Tongue (tissue), 2 donors: ENCODE results near the gene SMYD4. TPM values are rescaled to one million over a fixed set of nuclear protein-coding genes. Genes with fewer than 3 reads are reported as not detected.
"Not testable (repeated sequence)": the region's sequence is repeated elsewhere in the genome, so short reads cannot be mapped to it uniquely, and the experiment has no call there.

ENCODE experiments used
- DNase-seq: peaks from one replicate; pipeline ENCODE4 v3.0.0-alpha.2; 2015
- total RNA-seq: library from RNA; depleted of rRNA; stranded (reverse); fragments of >200 nt; gene quantifications from one replicate; pipeline ENCODE4 v1.2.3, GENCODE V29; 2014

SMYD4 gene
- total RNA-seq, 1 donor from 2014 or later = 16.1 TPM

- DNase-seq = no peak
Observed at GRCh38 chr17:1783271-1783670, 46.4 kb downstream of the SMYD4 start.

- DNase-seq = no peak
Observed at GRCh38 chr17:1782171-1782567, 47.5 kb downstream of the SMYD4 start.

- DNase-seq = peak; percentile 90
Observed at GRCh38 chr17:1779571-1780131, 50.1 kb downstream of the SMYD4 start.

- no peak for DNase-seq
Observed at GRCh38 chr17:1776857-1777256, 52.8 kb downstream of the SMYD4 start.

GRCh38 chr17:1776328-1776727 is 53.4 kb downstream of the SMYD4 start:
- DNase-seq = no peak

GRCh38 chr17:1774390-1775176 is 55.1 kb downstream of the SMYD4 start:
- DNase-seq = no peak

- no peak for DNase-seq
Observed at GRCh38 chr17:1773696-1774181, 56.0 kb downstream of the SMYD4 start.

GRCh38 chr17:1773000-1773695 is 56.6 kb downstream of the SMYD4 start:
- not testable (repeated sequence) for DNase-seq

- peak; percentile 74 for DNase-seq
Observed at GRCh38 chr17:1769822-1770477, 59.8 kb downstream of the SMYD4 start.

- peak; percentile 47 for DNase-seq
Observed at GRCh38 chr17:1767358-1767757, 62.3 kb downstream of the SMYD4 start.

GRCh38 chr17:1766382-1767135 is 63.1 kb downstream of the SMYD4 start:
- peak; percentile 77 for DNase-seq

- no peak for DNase-seq
Observed at GRCh38 chr17:1765576-1765975, 64.1 kb downstream of the SMYD4 start.

GRCh38 chr17:1764705-1765104 is 65.0 kb downstream of the SMYD4 start:
- not testable (repeated sequence) for DNase-seq

GRCh38 chr17:1764284-1764683 is 65.4 kb downstream of the SMYD4 start:
- DNase-seq = peak; percentile 93

- peak; percentile 86 for DNase-seq
Observed at GRCh38 chr17:1762901-1763898, 66.5 kb downstream of the SMYD4 start.

- DNase-seq = peak; percentile 79
Observed at GRCh38 chr17:1762233-1762900, 67.3 kb downstream of the SMYD4 start.

GRCh38 chr17:1759529-1759928 is 70.2 kb downstream of the SMYD4 start:
- DNase-seq = no peak

- DNase-seq = no peak
Observed at GRCh38 chr17:1758807-1759206, 70.9 kb downstream of the SMYD4 start.

GRCh38 chr17:1755827-1756262 is 73.9 kb downstream of the SMYD4 start:
- no peak for DNase-seq
